ENCODE results near the gene RBM33. TPM values are rescaled to one million over a fixed set of nuclear protein-coding genes. Genes with fewer than 3 reads are reported as not detected.

The RBM33 gene
- polyA plus RNA-seq, 2 of the 4 experiments (the other 2 are of a cell fraction), result 21.7 to 21.9 TPM

- Histone ChIP-seq H3K4me3 (no peak overlapping the region), H3K9me3 (no peaks in the 10 kb centered on the region; the same call in 2 of the 3 replicates), H3K4me2 (no peak overlapping the region), H3K4me1 (peaks cover 37% of the 10 kb centered on the region), H3K27ac (peak overlapping the region in 1 of 2 experiments; percentile 1; a peak in 1 of 6 replicates)
- DNase-seq (ENCODE audit: low read depth in 1 of 2, low spot score in 1 of 2) (no peak), ATAC-seq (no peak), FAIRE-seq (no peak)
- WGBS (ENCODE audit: missing lambda C conversion rate), result 79% methylated on average over 19 of the region's 19 CpGs
- ChIA-PET CTCF (interaction anchor here (0.7 to 7.4 kb wide), 13 partner anchors 8 to 661 kb away, joined by 3 to 55 read pairs (median 6); no protein-coding TSS in a partner anchor), POLR2A (no interaction called here)
- TF ChIP-seq RFX5 (IDR thresholded peaks at IDR 0.05), result no peak
- no peak for TF ChIP-seq NFE2L2 (conservative IDR thresholded peaks at IDR 0.05; ENCODE audit: low read length)
- no peak for TF ChIP-seq FOXS1 (CRISPR knock-in tag; IDR thresholded peaks at IDR 0.05)
- no peak for TF ChIP-seq BCL3 (IDR thresholded peaks at IDR 0.05)
- no peak for TF ChIP-seq E2F6 (IDR thresholded peaks at IDR 0.05; ENCODE audit: borderline replicate concordance, low read depth)
- no peak for TF ChIP-seq HOXA7 (CRISPR knock-in tag; IDR thresholded peaks at IDR 0.05)
- no peak for TF ChIP-seq ATOH8 (CRISPR knock-in tag; IDR thresholded peaks at IDR 0.05; ENCODE audit: low read depth)
- no peak for TF ChIP-seq RCOR1 (IDR thresholded peaks at IDR 0.05; ENCODE audit: low read depth, low read length)
- no peak for TF ChIP-seq ZSCAN20 (CRISPR knock-in tag; IDR thresholded peaks at IDR 0.05)
- no peak for TF ChIP-seq HES2 (IDR thresholded peaks at IDR 0.05)
- no peak for TF ChIP-seq MAX (IDR thresholded peaks at IDR 0.05)
- no peak for TF ChIP-seq JUN (IDR thresholded peaks at IDR 0.05)
- TF ChIP-seq ZC3H11A (IDR thresholded peaks at IDR 0.05), result no peak
- TF ChIP-seq HEYL (CRISPR knock-in tag; IDR thresholded peaks at IDR 0.05), result no peak
- no peak for TF ChIP-seq EHF (CRISPR knock-in tag; IDR thresholded peaks at IDR 0.05)
- TF ChIP-seq EHMT2 (IDR thresholded peaks at IDR 0.05; ENCODE audit: low read depth), result no peak
- TF ChIP-seq KDM5A (IDR thresholded peaks at IDR 0.05), result no peak
- no peak for TF ChIP-seq ESRRA (IDR thresholded peaks at IDR 0.05; ENCODE audit: borderline replicate concordance, low read length)
These were observed 169.3 kb downstream of the RBM33 start for GRCh38 chr7:155813546-155814315.

- no peak for FAIRE-seq
- ChIA-PET POLR2A (no interaction called here), CTCF (interaction anchor here (0.6 to 7.4 kb wide), 23 partner anchors 9 to 1003 kb away, joined by 3 to 55 read pairs (median 4); no protein-coding TSS in a partner anchor)
These were observed 170.1 kb downstream of the RBM33 start for GRCh38 chr7:155814316-155815276.

More at GRCh38 chr7:155814316-155815276, 170.1 kb downstream of the RBM33 start:
- H3K27ac ChIP-seq, result peak overlapping the region in 1 of 2 experiments; percentile 88; a peak in 4 of 6 replicates
- H3K9me3 ChIP-seq, result no peaks in the 10 kb centered on the region; the same call in 2 of the 3 replicates
- no peak for TF ChIP-seq SMC3 (IDR thresholded peaks at IDR 0.05)
- TF ChIP-seq MAZ (IDR thresholded peaks at IDR 0.05; ENCODE audit: borderline replicate concordance, low read depth, low read length), result no peak
- no peak for TF ChIP-seq CBX8 (IDR thresholded peaks at IDR 0.05)
- no peak for TF ChIP-seq RFX5 (IDR thresholded peaks at IDR 0.05)
- no peak for TF ChIP-seq BCL3 (IDR thresholded peaks at IDR 0.05)
- DNase-seq (ENCODE audit: low read depth in 1 of 2, low spot score in 1 of 2), result no peak
- H3K4me1 ChIP-seq, result peaks cover 34% of the 10 kb centered on the region
- peak; percentile 13 to 14; a peak in 4 of 6 replicates for ATAC-seq
- 46% methylated on average over 13 of the region's 22 CpGs for WGBS (ENCODE audit: missing lambda C conversion rate)
- H3K4me3 ChIP-seq, result no peak overlapping the region
- H3K4me2 ChIP-seq, result no peak overlapping the region; the same call in 2 of the 3 replicates

Data from A549 (cell line).